ENCODE results near the gene ATPAF1. TPM values are rescaled to one million over a fixed set of nuclear protein-coding genes. Genes with fewer than 3 reads are reported as not detected.

The ATPAF1 gene
- total RNA-seq, 1 donor from 2014 or later, result 32.2 TPM

- Histone ChIP-seq H3K4me3 (no peak overlapping the region), H3K4me1 (peaks cover 5% of the 10 kb centered on the region), H3K36me3 (peaks cover 29% of the 10 kb centered on the region), H3K27ac (no peak overlapping the region), H3K27me3 (no peaks in the 10 kb centered on the region), H3K9me3 (no peaks in the 10 kb centered on the region)
- no peak for ATAC-seq
- DNase-seq, result no peak
- intact Hi-C loops (cut with DNase I), result no loop called here
- no peak for TF ChIP-seq CTCF (IDR thresholded peaks at IDR 0.05)
These were observed 21.8 kb downstream of the ATPAF1 start for GRCh38 chr1:46646331-46646730.

GRCh38 chr1:46645815-46646214, 22.3 kb downstream of the ATPAF1 start:
- H3K9me3 ChIP-seq, result no peaks in the 10 kb centered on the region
- no peak for TF ChIP-seq CTCF (IDR thresholded peaks at IDR 0.05)
- DNase-seq (no peak), ATAC-seq (no peak)
- H3K4me3 ChIP-seq, result no peak overlapping the region
- H3K4me1 ChIP-seq, result peaks cover 5% of the 10 kb centered on the region
- intact Hi-C loops (cut with DNase I), result no loop called here
- peaks cover 29% of the 10 kb centered on the region for H3K36me3 ChIP-seq
- no peak overlapping the region for H3K27ac ChIP-seq
- H3K27me3 ChIP-seq, result no peaks in the 10 kb centered on the region

GRCh38 chr1:46643368-46643775, 24.8 kb downstream of the ATPAF1 start:
- intact Hi-C loops (cut with DNase I), result no loop called here
- peaks cover 5% of the 10 kb centered on the region for H3K4me1 ChIP-seq
- ATAC-seq (no peak), DNase-seq (no peak)
- H3K36me3 ChIP-seq, result peaks cover 7% of the 10 kb centered on the region
- no peak overlapping the region for H3K27ac ChIP-seq
- no peaks in the 10 kb centered on the region for H3K27me3 ChIP-seq
- H3K4me3 ChIP-seq, result no peak overlapping the region
- no peaks in the 10 kb centered on the region for H3K9me3 ChIP-seq
- TF ChIP-seq CTCF (IDR thresholded peaks at IDR 0.05), result no peak

- Histone ChIP-seq H3K27me3 (no peaks in the 10 kb centered on the region), H3K36me3 (no peaks in the 10 kb centered on the region), H3K9me3 (no peaks in the 10 kb centered on the region), H3K27ac (no peak overlapping the region), H3K4me1 (peaks cover 5% of the 10 kb centered on the region), H3K4me3 (no peak overlapping the region)
- ATAC-seq (no peak), DNase-seq (no peak)
- TF ChIP-seq CTCF (IDR thresholded peaks at IDR 0.05), result no peak
- intact Hi-C loops (cut with DNase I), result no loop called here
These were observed 26.0 kb downstream of the ATPAF1 start for GRCh38 chr1:46642115-46642680.

- H3K9me3 ChIP-seq, result no peaks in the 10 kb centered on the region
- H3K4me1 ChIP-seq, result peaks cover 5% of the 10 kb centered on the region
- DNase-seq (no peak), ATAC-seq (no peak)
- H3K36me3 ChIP-seq, result peaks cover 21% of the 10 kb centered on the region
- H3K4me3 ChIP-seq, result no peak overlapping the region
- intact Hi-C loops (cut with DNase I), result no loop called here
- no peak for TF ChIP-seq CTCF (IDR thresholded peaks at IDR 0.05)
- H3K27me3 ChIP-seq, result no peaks in the 10 kb centered on the region
- no peak overlapping the region for H3K27ac ChIP-seq
These were observed 28.6 kb downstream of the ATPAF1 start for GRCh38 chr1:46639547-46639946.

- H3K9me3 ChIP-seq, result no peaks in the 10 kb centered on the region
- no peak overlapping the region for H3K4me3 ChIP-seq
- no peak overlapping the region for H3K27ac ChIP-seq
- no peak for DNase-seq
- no peak for TF ChIP-seq CTCF (IDR thresholded peaks at IDR 0.05)
- no peak for ATAC-seq
- H3K36me3 ChIP-seq, result peaks cover 26% of the 10 kb centered on the region
- peaks cover 4% of the 10 kb centered on the region for H3K4me1 ChIP-seq
- intact Hi-C loops (cut with DNase I), result no loop called here
- no peaks in the 10 kb centered on the region for H3K27me3 ChIP-seq
These were observed 29.2 kb downstream of the ATPAF1 start for GRCh38 chr1:46638921-46639320.
